Loucy (cell line): ENCODE measurements around the gene CDYL.
"Not testable (repeated sequence)": the region's sequence is repeated elsewhere in the genome, so short reads cannot be mapped to it uniquely, and the experiment has no call there.

ENCODE experiments used
- H2AFZ ChIP-seq: fragments of 200-600 bp; sonication (generic); 2 replicates; pipeline ENCODE4 v1.6.0; 2016; ENCODE audit warnings: antibody characterized with exemption, mild to moderate bottlenecking, low read length, moderate library complexity
- H3F3A ChIP-seq: fragments of 200-600 bp; 2 replicates; pipeline ENCODE4 v1.6.0; 2016; ENCODE audit warnings: antibody characterized with exemption, low read depth, mild to moderate bottlenecking
- H3K27me3 ChIP-seq: fragments of 200-600 bp; sonication (generic); 2 replicates; pipeline ENCODE4 v1.6.1; 2014; ENCODE audit warnings: low read length, mild to moderate bottlenecking; ENCODE audit not compliant: insufficient read depth, poor library complexity, severe bottlenecking
- H3K36me3 ChIP-seq: fragments of 200-600 bp; sonication (generic); 2 replicates; pipeline ENCODE4 v1.6.1; 2016; ENCODE audit warnings: low read length; ENCODE audit not compliant: insufficient read depth
- H3K4me1 ChIP-seq: fragments of 200-600 bp; sonication (generic); 2 replicates; pipeline ENCODE4 v1.5.1; 2014; ENCODE audit warnings: low read length, mild to moderate bottlenecking; ENCODE audit not compliant: insufficient read depth, poor library complexity, severe bottlenecking
- H3K4me2 ChIP-seq: fragments of 200-600 bp; sonication (generic); 2 replicates; pipeline ENCODE4 v1.6.0; 2014; ENCODE audit warnings: antibody characterized with exemption, low read length, low read depth, mild to moderate bottlenecking; ENCODE audit not compliant: poor library complexity, severe bottlenecking
- H3K4me3 ChIP-seq: fragments of 200-600 bp; sonication (generic); 2 replicates; pipeline ENCODE4 v1.5.1; 2014; ENCODE audit warnings: low read length, mild to moderate bottlenecking, mixed read lengths; ENCODE audit not compliant: poor library complexity, severe bottlenecking
- H3K79me2 ChIP-seq: fragments of 200-600 bp; sonication (generic); 2 replicates; pipeline ENCODE4 v1.6.1; 2014; ENCODE audit warnings: low read length; ENCODE audit not compliant: insufficient read depth
- H3K9ac ChIP-seq: fragments of 200-600 bp; sonication (generic); 2 replicates; pipeline ENCODE4 v1.6.0; 2014; ENCODE audit warnings: mild to moderate bottlenecking, low read depth, low read length, moderate library complexity; ENCODE audit not compliant: poor library complexity, severe bottlenecking
- H3K9me2 ChIP-seq: fragments of 200-600 bp; sonication (generic); replicated peaks from 2 replicates; pipeline ENCODE4 v1.6.1; 2016; ENCODE audit warnings: low read depth, low read length, mixed read lengths
- H3K9me3 ChIP-seq: fragments of 200-600 bp; sonication (generic); 2 replicates; pipeline ENCODE4 v1.6.1; 2014; ENCODE audit warnings: mild to moderate bottlenecking, antibody characterized with exemption, low read length, low read depth; ENCODE audit not compliant: insufficient read depth
- H4K20me1 ChIP-seq: fragments of 200-600 bp; sonication (generic); 2 replicates; pipeline ENCODE4 v1.6.0; 2014; ENCODE audit warnings: antibody characterized with exemption, low read length, mild to moderate bottlenecking; ENCODE audit not compliant: insufficient read depth, poor library complexity, severe bottlenecking
- CTCF ChIP-seq: fragments of 200-600 bp; sonication (generic); conservative IDR thresholded peaks from 2 replicates; pipeline ENCODE4 v1.5.1; 2014; ENCODE audit warnings: mild to moderate bottlenecking, antibody characterized with exemption, low read length
- EZH2phosphoT487 ChIP-seq: fragments of 200-600 bp; IDR thresholded peaks from 2 replicates; pipeline ENCODE4 v1.6.1; 2018; ENCODE audit warnings: antibody characterized with exemption, mild to moderate bottlenecking, moderate library complexity, borderline replicate concordance

CDYL gene

GRCh38 chr6:4822476-4822875, 46.3 kb downstream of the CDYL start:
- Histone ChIP-seq H2AFZ (no peak overlapping the region), H3K27me3 (no peaks in the 10 kb centered on the region), H3K9me2 (no peaks in the 10 kb centered on the region), H3K79me2 (peaks cover 92% of the 10 kb centered on the region), H3K9ac (no peak overlapping the region), H3F3A (no peaks in the 10 kb centered on the region), H3K4me1 (no peaks in the 10 kb centered on the region), H3K4me3 (no peak overlapping the region), H4K20me1 (peaks cover 29% of the 10 kb centered on the region), H3K36me3 (no peaks in the 10 kb centered on the region), H3K9me3 (no peaks in the 10 kb centered on the region), H3K4me2 (no peak overlapping the region)
- TF ChIP-seq CTCF (no peak), EZH2phosphoT487 (no peak)

GRCh38 chr6:4828187-4828698, 52.0 kb downstream of the CDYL start:
- Histone ChIP-seq H3K4me2 (no peak overlapping the region), H2AFZ (no peak overlapping the region), H3K9ac (no peak overlapping the region), H3K4me3 (no peak overlapping the region), H3K9me2 (no peaks in the 10 kb centered on the region), H3K36me3 (no peaks in the 10 kb centered on the region), H3K9me3 (peaks cover 18% of the 10 kb centered on the region; the same call in 1 of the 2 replicates), H3K27me3 (no peaks in the 10 kb centered on the region), H4K20me1 (peaks cover 14% of the 10 kb centered on the region), H3K79me2 (peaks cover 67% of the 10 kb centered on the region), H3F3A (no peaks in the 10 kb centered on the region), H3K4me1 (no peaks in the 10 kb centered on the region)
- TF ChIP-seq EZH2phosphoT487 (no peak), CTCF (no peak)

- Histone ChIP-seq H3K9ac (no peak overlapping the region), H3K9me2 (no peaks in the 10 kb centered on the region), H3K9me3 (peaks cover 18% of the 10 kb centered on the region; the same call in 1 of the 2 replicates), H2AFZ (no peak overlapping the region), H3K36me3 (no peaks in the 10 kb centered on the region), H4K20me1 (peaks cover 6% of the 10 kb centered on the region), H3F3A (no peaks in the 10 kb centered on the region), H3K4me3 (no peak overlapping the region), H3K79me2 (peaks cover 59% of the 10 kb centered on the region), H3K4me2 (no peak overlapping the region), H3K4me1 (no peaks in the 10 kb centered on the region), H3K27me3 (no peaks in the 10 kb centered on the region)
- TF ChIP-seq EZH2phosphoT487 = no peak
- TF ChIP-seq CTCF = no peak
These were observed 52.9 kb downstream of the CDYL start for GRCh38 chr6:4829089-4829488.

GRCh38 chr6:4835540-4835939, 59.3 kb downstream of the CDYL start:
- H3K27me3 ChIP-seq, H3K4me3 ChIP-seq, H3K9me3 ChIP-seq, H2AFZ ChIP-seq, H3K4me1 ChIP-seq, H3K9ac ChIP-seq, H3K36me3 ChIP-seq, H4K20me1 ChIP-seq, H3K4me2 ChIP-seq, H3F3A ChIP-seq, H3K9me2 ChIP-seq: not testable (repeated sequence)
- peaks cover 43% of the 10 kb centered on the region for H3K79me2 ChIP-seq
